CD4-positive, alpha-beta memory T cell (primary cell): ENCODE data around the gene HMGN4. TPM values are rescaled to one million over a fixed set of nuclear protein-coding genes. Genes with fewer than 3 reads are reported as not detected.

ENCODE experiments used
- CTCF ChIA-PET: fragments of 350-600 bp; sonication (Branson Sonifier 250); formaldehyde crosslinking; loops from one replicate; lab custom pipeline; 2021; ENCODE audit warnings: inconsistent platforms; ENCODE audit not compliant: partially characterized antibody; lab: Charles Lee
- POLR2A ChIA-PET: fragments of 350-600 bp; sonication (Branson Sonifier 250); formaldehyde crosslinking; loops from one replicate; lab custom pipeline; 2021; ENCODE audit not compliant: partially characterized antibody; lab: Charles Lee
- DNase-seq, 5 donors: peaks; one replicate each; pipeline versions ENCODE4 v3.0.0 to v3.0.0-alpha.2; 2020 to 2022; ENCODE audit warnings: mixed read lengths in 1 of 5
- H3K27ac ChIP-seq: one replicate; pipeline ENCODE4 v1.7.0; 2013; ENCODE audit warnings: low read depth, low read length
- H3K27me3 ChIP-seq: 2 replicates; pipeline ENCODE4 v1.7.0; 2013; ENCODE audit warnings: mild to moderate bottlenecking, low read length, moderate library complexity; ENCODE audit not compliant: insufficient read depth
- H3K36me3 ChIP-seq: 2 replicates; pipeline ENCODE4 v1.7.0; 2013; ENCODE audit warnings: mild to moderate bottlenecking, low read length, moderate library complexity; ENCODE audit not compliant: insufficient read depth
- H3K4me1 ChIP-seq: 2 replicates; pipeline ENCODE4 v1.7.0; 2013; ENCODE audit warnings: mild to moderate bottlenecking, low read length, moderate library complexity; ENCODE audit not compliant: insufficient read depth
- H3K4me3 ChIP-seq, 2 donors: one replicate each; pipeline ENCODE4 v1.7.0; 2013; ENCODE audit warnings: low read length in 2 of 2, mild to moderate bottlenecking in 1 of 2
- H3K9me3 ChIP-seq, 2 donors: one replicate each; pipeline ENCODE4 v1.7.0; 2013; ENCODE audit warnings: low read length in 2 of 2, control low read depth in 1 of 2; ENCODE audit not compliant: control insufficient read depth in 1 of 2
- H3K27ac Mint-ChIP-seq, 7 donors: one replicate each; pipeline ENCODE4 v1.8.0; 2020 to 2021; ENCODE audit warnings: mixed read lengths in 7 of 7, mild to moderate bottlenecking in 6 of 7, inconsistent platforms in 3 of 7, moderate library complexity in 3 of 7
- H3K27me3 Mint-ChIP-seq, 2 donors: one replicate each; pipeline ENCODE4 v1.8.0; 2020 to 2021; ENCODE audit warnings: mixed read lengths in 2 of 2
- H3K36me3 Mint-ChIP-seq, 2 donors: one replicate each; pipeline ENCODE4 v1.8.0; 2020 to 2021; ENCODE audit warnings: mixed read lengths in 2 of 2, inconsistent platforms in 1 of 2, mild to moderate bottlenecking in 1 of 2
- H3K4me1 Mint-ChIP-seq, 4 donors: one replicate each; pipeline ENCODE4 v1.8.0; 2020 to 2021; ENCODE audit warnings: mixed read lengths in 4 of 4, mild to moderate bottlenecking in 1 of 4
- H3K4me3 Mint-ChIP-seq, 8 donors: one replicate each; pipeline ENCODE4 v1.8.0; 2020 to 2021; ENCODE audit warnings: mixed read lengths in 8 of 8, mild to moderate bottlenecking in 7 of 8, moderate library complexity in 6 of 8, inconsistent platforms in 3 of 8
- H3K9me3 Mint-ChIP-seq, 8 donors: one replicate each; pipeline ENCODE4 v1.8.0; 2020 to 2021; ENCODE audit warnings: mixed read lengths in 8 of 8, mild to moderate bottlenecking in 5 of 8, inconsistent platforms in 3 of 8, moderate library complexity in 1 of 8
- intact Hi-C: fragments of 100-400 bp; cut with micrococcal nuclease; formaldehyde crosslinking; loops from one replicate; pipeline ENCODE4 v1.15.1; 2023
- polyA plus RNA-seq, 2 donors: library from polyadenylated mRNA; unstranded; fragments of 300-500 nt; fragmentation: Illumina TruSeq; gene quantifications; one replicate each; pipeline ENCODE4 v1.2.3, GENCODE V29; 2021
- total RNA-seq, 2 experiments: library from RNA; stranded (reverse); gene quantifications; one replicate each; pipeline ENCODE4 v1.2.3, GENCODE V29; 2021

The HMGN4 gene
- total and polyA plus RNA-seq, 4 experiments from 2014 or later, result 102 to 305 (median 130) TPM

DNA sequence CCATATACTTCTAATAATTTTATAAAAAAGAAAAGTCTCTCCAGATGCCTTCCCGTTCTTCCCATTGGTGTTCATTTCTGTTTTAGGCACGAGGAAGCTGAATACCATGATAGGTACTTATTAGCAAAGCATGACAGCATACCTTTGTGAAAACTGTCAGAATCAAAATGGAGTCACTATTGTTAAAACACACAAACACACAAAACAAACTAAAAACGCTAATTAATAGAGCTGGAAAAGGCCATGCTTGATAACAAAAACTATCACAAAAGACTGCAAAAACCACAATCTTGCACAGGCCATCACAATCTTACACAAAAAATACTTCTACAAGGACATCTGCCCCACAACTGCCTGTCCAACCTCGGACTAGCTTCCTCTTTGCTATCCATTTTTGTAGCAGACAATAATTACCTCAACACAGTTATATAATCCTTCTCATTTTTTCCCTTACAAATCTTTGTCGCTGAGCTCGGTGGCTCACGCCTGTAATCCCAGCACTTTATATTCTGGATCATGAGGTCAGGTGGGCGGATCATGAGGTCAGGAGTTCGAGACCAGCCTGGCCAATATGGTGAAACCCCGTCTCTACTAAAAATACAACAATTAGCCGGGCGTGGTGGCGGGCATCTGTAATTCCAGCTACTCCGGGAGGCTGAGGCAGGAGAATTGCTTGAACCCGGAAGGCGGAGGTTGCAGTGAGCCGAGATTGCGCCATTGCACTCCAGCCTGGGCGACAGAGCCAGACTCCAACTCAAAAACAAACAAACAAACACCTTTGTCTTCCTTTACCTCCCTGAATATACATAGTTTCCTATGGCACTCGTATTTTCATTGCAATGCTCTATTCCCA, 55.3 kb downstream of the HMGN4 start:
- POLR2A ChIA-PET, result interaction anchor here (1.0 to 2.2 kb wide), 4 partner anchors 16 to 271 kb away, joined by 4 to 14 read pairs (median 6); no protein-coding TSS in a partner anchor
- DNase-seq, result no peak
- Mint-ChIP-seq H3K4me1 (peaks cover 0 to 12% (median 2%) of the 10 kb centered on the region in 4 donors), H3K27ac (peak overlapping the region in 1 of 7 donors; percentile 33), H3K27me3 (peaks cover 20 to 24% of the 10 kb centered on the region in 2 donors), H3K36me3 (peaks cover 5 to 7% of the 10 kb centered on the region in 2 donors), H3K4me3 (no peak overlapping the region), H3K9me3 (peaks cover 0 to 2% (median 0%) of the 10 kb centered on the region in 8 donors)
- peaks cover 10% of the 10 kb centered on the region for H3K36me3 ChIP-seq
- H3K4me1 ChIP-seq, result peaks cover 22% of the 10 kb centered on the region
- H3K27ac ChIP-seq, result no peak overlapping the region
- no peaks in the 10 kb centered on the region for H3K27me3 ChIP-seq
- CTCF ChIA-PET, result interaction anchor here (0.7 to 6.3 kb wide), 4 partner anchors 18 to 257 kb away, joined by 3 to 116 read pairs (median 61); no protein-coding TSS in a partner anchor
- no peak overlapping the region for H3K4me3 ChIP-seq
- no peaks in the 10 kb centered on the region for H3K9me3 ChIP-seq
- intact Hi-C loops, result loop anchor here (10.0 kb wide), 1 partner anchor 1301 kb away; a partner anchor contains a TSS

DNA sequence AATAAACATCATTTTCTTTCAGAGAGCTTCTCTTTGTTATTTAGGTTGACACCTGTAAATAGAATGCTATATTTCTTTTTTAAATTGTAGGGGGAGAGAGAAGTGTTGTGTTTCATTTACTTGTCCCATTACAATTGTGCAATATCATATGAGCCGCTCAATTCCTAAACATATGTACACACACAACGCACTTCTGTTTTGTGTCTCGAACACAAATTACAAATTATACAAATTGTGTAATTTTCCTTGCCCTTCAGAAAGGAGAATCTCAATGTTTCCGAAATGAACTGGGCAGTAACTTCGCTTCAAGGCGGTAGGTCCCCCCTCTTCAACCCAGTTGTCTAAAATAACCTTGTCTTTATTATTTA, 55.9 kb downstream of the HMGN4 start:
- Mint-ChIP-seq H3K4me1 (peaks cover 0 to 14% (median 3%) of the 10 kb centered on the region in 4 donors), H3K9me3 (peaks cover 0 to 2% (median 0%) of the 10 kb centered on the region in 8 donors), H3K4me3 (no peak overlapping the region), H3K27me3 (peaks cover 20 to 24% of the 10 kb centered on the region in 2 donors), H3K36me3 (peaks cover 9 to 11% of the 10 kb centered on the region in 2 donors), H3K27ac (no peak overlapping the region)
- Histone ChIP-seq H3K4me1 (peaks cover 24% of the 10 kb centered on the region), H3K27ac (no peak overlapping the region), H3K9me3 (no peaks in the 10 kb centered on the region), H3K4me3 (no peak overlapping the region), H3K27me3 (no peaks in the 10 kb centered on the region), H3K36me3 (peaks cover 13% of the 10 kb centered on the region)
- intact Hi-C loops, result loop anchor here (10.0 kb wide), 1 partner anchor 1301 kb away; a partner anchor contains a TSS
- ChIA-PET CTCF (interaction anchor here (2.1 to 6.3 kb wide), 4 partner anchors 19 to 320 kb away, joined by 8 to 116 read pairs (median 61); no protein-coding TSS in a partner anchor), POLR2A (interaction anchor here (1.0 to 2.2 kb wide), 4 partner anchors 17 to 271 kb away, joined by 4 to 14 read pairs (median 6); no protein-coding TSS in a partner anchor)
- DNase-seq, result no peak

DNA sequence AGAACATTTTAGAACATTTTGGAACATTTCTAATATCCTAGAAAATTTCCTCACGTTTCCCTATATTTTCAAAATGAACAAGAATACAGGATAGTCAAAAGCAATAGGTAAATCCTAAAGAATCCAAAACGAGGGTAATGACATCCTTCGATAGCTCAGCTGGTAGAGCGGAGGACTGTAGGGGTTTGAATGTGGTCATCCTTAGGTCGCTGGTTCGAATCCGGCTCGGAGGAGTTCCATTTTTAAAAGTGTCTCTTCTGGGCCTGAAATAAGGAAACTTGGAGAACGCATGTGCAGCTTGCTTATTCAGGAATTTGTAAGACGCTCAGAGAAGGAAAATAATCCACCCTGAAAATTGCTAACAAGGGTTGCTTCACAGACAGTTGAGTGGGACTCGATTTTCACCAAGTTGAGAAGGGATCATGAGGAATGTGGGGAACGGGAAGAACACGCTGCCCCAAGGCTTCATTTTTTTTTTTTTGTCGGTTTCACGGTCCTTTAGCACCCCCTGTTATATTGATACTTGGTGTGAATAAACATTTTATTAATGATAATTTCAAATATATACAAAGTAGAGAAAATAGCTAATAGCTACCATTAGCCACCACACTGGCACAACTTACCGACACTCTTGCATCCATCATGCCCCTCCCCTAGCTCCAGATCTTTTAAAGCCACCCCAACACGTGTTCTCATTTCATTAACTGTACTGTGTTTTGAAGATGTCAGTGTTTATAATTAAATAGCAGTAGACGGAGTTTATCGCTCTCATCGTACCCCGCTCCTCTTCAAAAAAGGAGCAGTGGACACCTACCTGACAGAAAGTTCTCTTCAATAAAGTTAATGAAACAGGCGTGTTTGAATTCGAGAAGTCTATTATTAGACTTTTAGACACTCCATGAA, 56.8 kb downstream of the HMGN4 start:
- peaks cover 0 to 2% (median 0%) of the 10 kb centered on the region in 8 donors for H3K9me3 Mint-ChIP-seq
- CTCF ChIA-PET, result interaction anchor here (0.7 to 6.3 kb wide), 38 partner anchors 9 to 1271 kb away, joined by 3 to 116 read pairs (median 4); partner anchors contain the start of gene HMGN4
- peaks cover 24% of the 10 kb centered on the region for H3K4me1 ChIP-seq
- no peak overlapping the region for H3K27ac Mint-ChIP-seq
- H3K4me3 ChIP-seq, result no peak overlapping the region
- intact Hi-C loops, result loop anchor here (1.0 to 10.0 kb wide), 2 partner anchors 254 to 1300 kb away; a partner anchor contains a TSS
- no peaks in the 10 kb centered on the region for H3K9me3 ChIP-seq
- H3K4me1 Mint-ChIP-seq, result peaks cover 0 to 16% (median 8%) of the 10 kb centered on the region in 4 donors
- peak in 1 of 5 donors; percentile 42 for DNase-seq
- peaks cover 11 to 18% of the 10 kb centered on the region in 2 donors for H3K36me3 Mint-ChIP-seq
- H3K4me3 Mint-ChIP-seq, result peak overlapping the region in 2 of 8 donors; percentile 31 to 54
- H3K36me3 ChIP-seq, result peaks cover 22% of the 10 kb centered on the region
- no peaks in the 10 kb centered on the region for H3K27me3 ChIP-seq
- H3K27me3 Mint-ChIP-seq, result peaks cover 18 to 24% of the 10 kb centered on the region in 2 donors
- H3K27ac ChIP-seq, result no peak overlapping the region
- POLR2A ChIA-PET, result interaction anchor here (0.5 to 2.5 kb wide), 24 partner anchors 14 to 1215 kb away, joined by 3 to 13 read pairs (median 5); partner anchors contain the start of gene HMGN4

DNA sequence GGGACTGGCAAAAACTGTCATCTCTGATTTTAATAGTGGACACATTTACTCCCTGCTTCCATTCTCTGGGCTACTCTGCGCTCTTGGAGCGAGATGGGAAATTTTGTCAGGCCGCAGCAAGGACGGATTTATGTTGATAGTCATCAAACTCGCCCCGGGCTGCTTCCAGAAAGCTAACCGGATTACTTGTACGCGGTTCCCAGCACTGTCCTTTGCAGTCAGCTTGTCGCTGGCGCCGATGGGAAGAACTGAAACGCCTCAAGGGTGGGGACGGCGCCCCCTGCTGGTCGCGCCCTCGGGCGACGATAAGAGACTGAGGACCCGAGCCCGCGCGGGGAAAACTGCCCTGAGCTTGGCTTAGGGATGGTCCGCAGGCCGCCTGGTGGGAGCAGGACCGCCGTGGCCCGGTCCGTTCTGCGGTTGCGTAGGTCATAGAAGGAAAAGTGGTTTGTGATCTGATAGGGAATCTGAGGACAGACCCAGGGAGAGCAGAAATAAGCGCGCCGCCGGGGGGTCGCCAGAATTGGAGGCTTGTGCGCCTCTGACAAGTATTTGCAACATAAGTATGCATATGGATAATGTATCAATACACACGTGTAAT, 57.6 kb downstream of the HMGN4 start:
- Mint-ChIP-seq H3K4me3 (no peak overlapping the region), H3K27ac (no peak overlapping the region), H3K27me3 (peaks cover 18 to 24% of the 10 kb centered on the region in 2 donors), H3K36me3 (peaks cover 11 to 24% of the 10 kb centered on the region in 2 donors), H3K9me3 (peaks cover 0 to 2% (median 0%) of the 10 kb centered on the region in 8 donors), H3K4me1 (peaks cover 0 to 16% (median 8%) of the 10 kb centered on the region in 4 donors)
- intact Hi-C loops, result loop anchor here (1.0 to 10.0 kb wide), 8 partner anchors 18 to 1299 kb away; partner anchors contain the start of gene BTN3A2
- Histone ChIP-seq H3K4me1 (peaks cover 24% of the 10 kb centered on the region), H3K36me3 (peaks cover 22% of the 10 kb centered on the region), H3K27me3 (no peaks in the 10 kb centered on the region), H3K4me3 (peak overlapping the region; percentile 40 to 64), H3K9me3 (no peaks in the 10 kb centered on the region), H3K27ac (peak overlapping the region; percentile 91)
- POLR2A ChIA-PET, result interaction anchor here (0.5 to 2.5 kb wide), 23 partner anchors 15 to 1214 kb away, joined by 3 to 13 read pairs (median 5); partner anchors contain the start of gene HMGN4
- peak; percentile 79 to 83 (median 80) for DNase-seq
- CTCF ChIA-PET, result interaction anchor here (0.7 to 6.3 kb wide), 39 partner anchors 10 to 1271 kb away, joined by 3 to 116 read pairs (median 4); partner anchors contain the start of gene HMGN4

Other genes starting within 250 kb of the HMGN4 start
- 100 to 1,000 TPM; 315 to 323 TPM for gene BTN3A2, start 173.2 kb upstream of the HMGN4 start, total RNA-seq
- gene BTN3A2, start 173.2 kb upstream of the HMGN4 start, polyA plus RNA-seq, result 100 to 1,000 TPM in 1 of 2 donors, 10 to 100 TPM in 1; 68.1 to 126 TPM
- gene BTN2A2, start 155.3 kb upstream of the HMGN4 start, total RNA-seq, result 10 to 100 TPM; 21.8 to 23.6 TPM
- gene BTN2A2, start 155.3 kb upstream of the HMGN4 start, polyA plus RNA-seq, result 1 to 10 TPM; 3.3 to 4.0 TPM
- 100 to 1,000 TPM; 255 to 262 TPM for gene BTN3A1, start 136.1 kb upstream of the HMGN4 start, total RNA-seq
- gene BTN3A1, start 136.1 kb upstream of the HMGN4 start, polyA plus RNA-seq, result 10 to 100 TPM; 50.4 to 68.0 TPM
- 100 to 1,000 TPM; 211 to 215 TPM for gene BTN3A3, start 97.9 kb upstream of the HMGN4 start, total RNA-seq
- 10 to 100 TPM; 72.7 to 72.9 TPM for gene BTN3A3, start 97.9 kb upstream of the HMGN4 start, polyA plus RNA-seq
- gene BTN2A1, start 80.4 kb upstream of the HMGN4 start, total RNA-seq, result 10 to 100 TPM; 57.0 to 62.8 TPM
- 10 to 100 TPM; 10.9 to 15.9 TPM for gene BTN2A1, start 80.4 kb upstream of the HMGN4 start, polyA plus RNA-seq
- not detected for gene BTN1A1, start 38.1 kb upstream of the HMGN4 start, total RNA-seq
- gene BTN1A1, start 38.1 kb upstream of the HMGN4 start, polyA plus RNA-seq, result under 1 TPM in 1 of 2 donors, not detected in 1; 0.08 TPM
- gene ABT1, start 58.6 kb downstream of the HMGN4 start, total RNA-seq, result 10 to 100 TPM; 33.5 to 34.8 TPM
- gene ABT1, start 58.6 kb downstream of the HMGN4 start, polyA plus RNA-seq, result 10 to 100 TPM; 50.0 to 63.9 TPM
- 10 to 100 TPM; 19.6 to 23.1 TPM for gene ZNF322, start 121.4 kb downstream of the HMGN4 start, total RNA-seq
- gene ZNF322, start 121.4 kb downstream of the HMGN4 start, polyA plus RNA-seq, result 1 to 10 TPM; 3.3 to 6.0 TPM